Liver (tissue), 9 donors: Measurements from ENCODE around the gene SHROOM2. TPM values are rescaled to one million over a fixed set of nuclear protein-coding genes. Genes with fewer than 3 reads are reported as not detected.

ENCODE experiments used
- DNase-seq: peaks from one replicate; pipeline ENCODE4 v3.0.0-alpha.2; 2017; ENCODE audit warnings: low spot score
- H3K27ac ChIP-seq, 2 donors: one replicate each; pipeline ENCODE4 v1.7.0; 2013; ENCODE audit warnings: inconsistent platforms in 2 of 2, low read length in 2 of 2, control low read depth in 1 of 2, low read depth in 1 of 2, mild to moderate bottlenecking in 1 of 2
- H3K27me3 ChIP-seq, 4 donors: one replicate each; pipeline versions ENCODE4 v1.6.1 to v1.7.0; 2013; ENCODE audit warnings: low read length in 3 of 4, inconsistent platforms in 1 of 4, mild to moderate bottlenecking in 1 of 4, moderate library complexity in 1 of 4; ENCODE audit not compliant: control insufficient read depth in 4 of 4, insufficient read depth in 4 of 4
- H3K36me3 ChIP-seq, 4 donors: one replicate each; pipeline versions ENCODE4 v1.6.1 to v1.7.0; 2013; ENCODE audit warnings: low read length in 3 of 4, mild to moderate bottlenecking in 3 of 4, low read depth in 1 of 4, moderate library complexity in 1 of 4; ENCODE audit not compliant: control insufficient read depth in 4 of 4, insufficient read depth in 3 of 4
- H3K4me1 ChIP-seq, 4 donors: one replicate each; pipeline versions ENCODE4 v1.6.1 to v1.7.0; 2013; ENCODE audit warnings: low read length in 3 of 4, mild to moderate bottlenecking in 3 of 4, moderate library complexity in 1 of 4; ENCODE audit not compliant: control insufficient read depth in 4 of 4, insufficient read depth in 4 of 4
- H3K4me3 ChIP-seq, 3 donors: one replicate each; pipeline versions ENCODE4 v1.6.1 to v1.7.0; 2013; ENCODE audit warnings: low read length in 3 of 3, control low read depth in 1 of 3, low read depth in 1 of 3, mild to moderate bottlenecking in 1 of 3
- H3K9ac ChIP-seq, 2 donors: one replicate each; pipeline ENCODE4 v1.7.0; 2013; ENCODE audit warnings: low read length in 2 of 2, mild to moderate bottlenecking in 2 of 2, moderate library complexity in 2 of 2, control low read depth in 1 of 2, low read depth in 1 of 2
- H3K9me3 ChIP-seq, 4 donors: one replicate each; pipeline versions ENCODE4 v1.6.1 to v1.7.0; 2013; ENCODE audit warnings: low read length in 3 of 4; ENCODE audit not compliant: control insufficient read depth in 4 of 4
- FOXA2 ChIP-seq: IDR thresholded peaks from 2 replicates; pipeline ENCODE4 v1.6.1; 2016; ENCODE audit warnings: antibody characterized with exemption
- JUND ChIP-seq, 2 donors: IDR thresholded peaks; 2 replicates each; pipeline ENCODE4 v1.6.1; 2016; ENCODE audit warnings: antibody characterized with exemption in 2 of 2
- SP1 ChIP-seq: IDR thresholded peaks from 2 replicates; pipeline ENCODE4 v1.6.1; 2018; ENCODE audit warnings: antibody characterized with exemption, mild to moderate bottlenecking
- TAF1 ChIP-seq: conservative IDR thresholded peaks from 2 replicates; pipeline ENCODE4 v1.6.1; 2016; ENCODE audit warnings: antibody characterized with exemption, mild to moderate bottlenecking
- YY1 ChIP-seq: IDR thresholded peaks from 2 replicates; pipeline ENCODE4 v1.6.1; 2016; ENCODE audit warnings: antibody characterized with exemption, mild to moderate bottlenecking
- WGBS: extraction: QIAGEN DNeasy Blood & Tissue Kit; methylation state at CpG from one replicate; pipeline ENCODE4 v1.1.7; 2013; 5-methylcytosine and 5-hydroxymethylcytosine counted together
- polyA plus RNA-seq, 2 donors: library from polyadenylated mRNA; stranded (reverse) in 1 of 2; unstranded in 1 of 2; fragments of 200-250 nt in 1 of 2; fragments of >200 nt in 1 of 2; fragmentation: Nextera tagmentation in 1 of 2; extraction: Ambion mirVana in 1 of 2; gene quantifications; one replicate each; pipeline versions ENCODE4 v1.2.1 to v1.2.3, GENCODE V29; 2013 to 2015
- total RNA-seq, 2 donors: library from RNA; depleted of rRNA; stranded (reverse); fragments of >200 nt; gene quantifications; one replicate each; pipeline ENCODE4 v1.2.3, GENCODE V29; 2014
- TF ChIP-seq, protein P1 (sequence below): IDR thresholded peaks from 2 replicates; pipeline ENCODE4 v1.6.1; 2016; ENCODE audit warnings: antibody characterized with exemption, mild to moderate bottlenecking
- TF ChIP-seq, protein P2 (sequence below): fragments of 150-350 bp; IDR thresholded peaks from 2 replicates; pipeline ENCODE4 v1.5.1; 2017; ENCODE audit warnings: improper control_type of control experiment, low read depth, low read length; ENCODE audit not compliant: missing input control
- TF ChIP-seq, protein P3 (sequence below): IDR thresholded peaks from 2 replicates; pipeline ENCODE4 v1.6.1; 2016; ENCODE audit warnings: antibody characterized with exemption
- TF ChIP-seq, protein P4 (sequence below): IDR thresholded peaks from 2 replicates; pipeline ENCODE4 v1.6.1; 2016; ENCODE audit warnings: antibody characterized with exemption
- donor health status: healthy.
- donor health status: healthy.
- donor health status: healthy.
- donor health status: healthy.
- donor health status: healthy.

Gene SHROOM2
- total and polyA plus RNA-seq, 4 donors = 1.1 to 5.4 (median 3.6) TPM

DNA sequence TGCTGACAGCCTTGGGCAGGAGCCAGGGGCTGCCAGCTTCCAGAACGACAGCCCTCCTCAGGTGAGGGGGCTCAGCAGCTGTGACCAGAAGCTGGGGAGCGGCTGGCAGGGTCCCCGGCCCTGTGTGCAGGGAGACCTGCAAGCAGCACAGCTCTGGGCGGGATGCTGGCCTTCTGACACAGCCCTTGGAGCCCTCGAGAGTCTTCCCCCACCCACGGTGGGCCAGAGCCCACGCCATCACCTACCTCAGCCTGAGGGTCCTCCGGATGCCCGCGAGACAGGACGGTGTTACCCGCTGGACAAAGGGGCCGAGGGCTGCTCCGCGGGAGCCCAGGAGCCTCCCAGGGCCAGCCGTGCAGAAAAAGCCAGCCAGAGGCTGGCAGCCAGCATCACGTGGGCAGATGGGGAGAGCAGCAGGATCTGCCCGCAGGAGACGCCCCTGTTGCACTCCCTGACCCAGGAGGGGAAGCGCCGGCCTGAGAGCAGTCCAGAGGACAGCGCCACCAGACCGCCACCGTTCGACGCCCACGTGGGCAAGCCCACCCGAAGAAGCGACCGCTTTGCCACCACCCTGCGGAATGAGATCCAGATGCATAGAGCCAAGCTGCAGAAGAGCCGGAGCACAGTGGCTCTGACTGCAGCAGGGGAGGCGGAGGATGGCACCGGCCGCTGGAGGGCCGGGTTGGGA lies 109.1 kb downstream of the SHROOM2 start:
- TF ChIP-seq, protein P1, sequence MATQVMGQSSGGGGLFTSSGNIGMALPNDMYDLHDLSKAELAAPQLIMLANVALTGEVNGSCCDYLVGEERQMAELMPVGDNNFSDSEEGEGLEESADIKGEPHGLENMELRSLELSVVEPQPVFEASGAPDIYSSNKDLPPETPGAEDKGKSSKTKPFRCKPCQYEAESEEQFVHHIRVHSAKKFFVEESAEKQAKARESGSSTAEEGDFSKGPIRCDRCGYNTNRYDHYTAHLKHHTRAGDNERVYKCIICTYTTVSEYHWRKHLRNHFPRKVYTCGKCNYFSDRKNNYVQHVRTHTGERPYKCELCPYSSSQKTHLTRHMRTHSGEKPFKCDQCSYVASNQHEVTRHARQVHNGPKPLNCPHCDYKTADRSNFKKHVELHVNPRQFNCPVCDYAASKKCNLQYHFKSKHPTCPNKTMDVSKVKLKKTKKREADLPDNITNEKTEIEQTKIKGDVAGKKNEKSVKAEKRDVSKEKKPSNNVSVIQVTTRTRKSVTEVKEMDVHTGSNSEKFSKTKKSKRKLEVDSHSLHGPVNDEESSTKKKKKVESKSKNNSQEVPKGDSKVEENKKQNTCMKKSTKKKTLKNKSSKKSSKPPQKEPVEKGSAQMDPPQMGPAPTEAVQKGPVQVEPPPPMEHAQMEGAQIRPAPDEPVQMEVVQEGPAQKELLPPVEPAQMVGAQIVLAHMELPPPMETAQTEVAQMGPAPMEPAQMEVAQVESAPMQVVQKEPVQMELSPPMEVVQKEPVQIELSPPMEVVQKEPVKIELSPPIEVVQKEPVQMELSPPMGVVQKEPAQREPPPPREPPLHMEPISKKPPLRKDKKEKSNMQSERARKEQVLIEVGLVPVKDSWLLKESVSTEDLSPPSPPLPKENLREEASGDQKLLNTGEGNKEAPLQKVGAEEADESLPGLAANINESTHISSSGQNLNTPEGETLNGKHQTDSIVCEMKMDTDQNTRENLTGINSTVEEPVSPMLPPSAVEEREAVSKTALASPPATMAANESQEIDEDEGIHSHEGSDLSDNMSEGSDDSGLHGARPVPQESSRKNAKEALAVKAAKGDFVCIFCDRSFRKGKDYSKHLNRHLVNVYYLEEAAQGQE = no peak
- WGBS = 96% methylated on average over 36 of the region's 36 CpGs
- H3K27me3 ChIP-seq = no peaks in the 10 kb centered on the region
- H3K4me1 ChIP-seq = no peaks in the 10 kb centered on the region
- H3K27ac ChIP-seq = no peak overlapping the region
- DNase-seq = no peak
- no peak overlapping the region for H3K9ac ChIP-seq
- H3K9me3 ChIP-seq = no peaks in the 10 kb centered on the region
- H3K4me3 ChIP-seq = no peak overlapping the region
- peaks cover 0 to 12% (median 3%) of the 10 kb centered on the region in 4 donors for H3K36me3 ChIP-seq

DNA sequence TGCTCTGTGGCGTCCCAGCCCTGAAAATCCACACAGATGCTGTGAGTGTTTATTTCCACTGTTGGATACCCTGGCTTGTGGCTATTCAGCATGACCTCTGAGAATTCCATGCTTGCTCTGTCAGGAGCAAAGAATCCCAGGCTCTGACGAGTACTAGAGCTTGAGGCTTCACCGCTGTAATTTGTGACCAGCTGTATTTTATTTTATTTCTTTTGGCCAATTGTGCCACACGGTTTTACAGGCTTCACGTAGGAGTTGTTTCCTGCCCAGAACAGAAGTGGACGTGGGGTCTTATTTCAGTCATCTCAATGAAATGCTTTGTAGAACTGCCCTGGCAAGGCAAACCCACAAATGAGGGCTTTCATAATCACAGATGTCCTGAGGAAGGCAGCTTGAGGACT lies 111.5 kb downstream of the SHROOM2 start:
- WGBS = 84% methylated on average over 6 of the region's 6 CpGs
- Histone ChIP-seq H3K4me1 (no peaks in the 10 kb centered on the region), H3K27ac (no peak overlapping the region), H3K9me3 (no peaks in the 10 kb centered on the region), H3K9ac (no peak overlapping the region), H3K27me3 (no peaks in the 10 kb centered on the region), H3K36me3 (peaks cover 0 to 12% (median 3%) of the 10 kb centered on the region in 4 donors), H3K4me3 (no peak overlapping the region)
- TF ChIP-seq, protein P2, sequence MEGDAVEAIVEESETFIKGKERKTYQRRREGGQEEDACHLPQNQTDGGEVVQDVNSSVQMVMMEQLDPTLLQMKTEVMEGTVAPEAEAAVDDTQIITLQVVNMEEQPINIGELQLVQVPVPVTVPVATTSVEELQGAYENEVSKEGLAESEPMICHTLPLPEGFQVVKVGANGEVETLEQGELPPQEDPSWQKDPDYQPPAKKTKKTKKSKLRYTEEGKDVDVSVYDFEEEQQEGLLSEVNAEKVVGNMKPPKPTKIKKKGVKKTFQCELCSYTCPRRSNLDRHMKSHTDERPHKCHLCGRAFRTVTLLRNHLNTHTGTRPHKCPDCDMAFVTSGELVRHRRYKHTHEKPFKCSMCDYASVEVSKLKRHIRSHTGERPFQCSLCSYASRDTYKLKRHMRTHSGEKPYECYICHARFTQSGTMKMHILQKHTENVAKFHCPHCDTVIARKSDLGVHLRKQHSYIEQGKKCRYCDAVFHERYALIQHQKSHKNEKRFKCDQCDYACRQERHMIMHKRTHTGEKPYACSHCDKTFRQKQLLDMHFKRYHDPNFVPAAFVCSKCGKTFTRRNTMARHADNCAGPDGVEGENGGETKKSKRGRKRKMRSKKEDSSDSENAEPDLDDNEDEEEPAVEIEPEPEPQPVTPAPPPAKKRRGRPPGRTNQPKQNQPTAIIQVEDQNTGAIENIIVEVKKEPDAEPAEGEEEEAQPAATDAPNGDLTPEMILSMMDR = no peak
- TF ChIP-seq YY1 = no peak
- DNase-seq = no peak

DNA sequence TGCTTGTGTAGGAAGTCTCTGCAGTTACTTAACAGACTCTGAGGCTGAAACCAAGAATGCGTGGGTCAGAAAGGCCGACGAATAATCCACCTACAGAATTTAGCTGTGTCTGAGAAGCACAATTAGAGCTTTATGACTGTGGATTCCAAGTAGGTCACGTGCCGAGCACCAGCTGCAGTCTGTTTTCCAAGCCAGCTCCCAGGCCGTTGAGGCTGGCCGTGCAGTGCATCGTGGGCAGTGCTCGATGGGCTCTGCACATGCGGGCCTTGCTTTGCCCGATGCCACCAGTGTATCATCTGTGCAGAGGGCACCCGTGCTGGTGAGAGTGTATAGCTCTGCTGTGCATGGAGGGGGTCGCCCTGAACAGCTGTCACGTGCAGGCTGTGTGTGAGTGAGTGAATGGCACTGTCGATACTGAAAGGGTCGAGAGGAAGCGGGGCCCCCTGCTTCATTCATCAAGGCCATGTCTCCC lies 113.4 kb downstream of the SHROOM2 start:
- 80% methylated on average over 17 of the region's 17 CpGs for WGBS
- Histone ChIP-seq H3K27me3 (no peaks in the 10 kb centered on the region), H3K36me3 (peaks cover 0 to 10% (median 3%) of the 10 kb centered on the region in 4 donors), H3K4me1 (no peaks in the 10 kb centered on the region), H3K27ac (no peak overlapping the region), H3K9ac (no peak overlapping the region), H3K4me3 (no peak overlapping the region), H3K9me3 (no peaks in the 10 kb centered on the region)
- TF ChIP-seq, protein P3, sequence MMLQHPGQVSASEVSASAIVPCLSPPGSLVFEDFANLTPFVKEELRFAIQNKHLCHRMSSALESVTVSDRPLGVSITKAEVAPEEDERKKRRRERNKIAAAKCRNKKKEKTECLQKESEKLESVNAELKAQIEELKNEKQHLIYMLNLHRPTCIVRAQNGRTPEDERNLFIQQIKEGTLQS = no peak
- TF ChIP-seq TAF1 (no peak), JUND (IDR thresholded peaks at IDR 0.05) (no peak), SP1 (no peak), FOXA2 (no peak)
- TF ChIP-seq, protein P4, sequence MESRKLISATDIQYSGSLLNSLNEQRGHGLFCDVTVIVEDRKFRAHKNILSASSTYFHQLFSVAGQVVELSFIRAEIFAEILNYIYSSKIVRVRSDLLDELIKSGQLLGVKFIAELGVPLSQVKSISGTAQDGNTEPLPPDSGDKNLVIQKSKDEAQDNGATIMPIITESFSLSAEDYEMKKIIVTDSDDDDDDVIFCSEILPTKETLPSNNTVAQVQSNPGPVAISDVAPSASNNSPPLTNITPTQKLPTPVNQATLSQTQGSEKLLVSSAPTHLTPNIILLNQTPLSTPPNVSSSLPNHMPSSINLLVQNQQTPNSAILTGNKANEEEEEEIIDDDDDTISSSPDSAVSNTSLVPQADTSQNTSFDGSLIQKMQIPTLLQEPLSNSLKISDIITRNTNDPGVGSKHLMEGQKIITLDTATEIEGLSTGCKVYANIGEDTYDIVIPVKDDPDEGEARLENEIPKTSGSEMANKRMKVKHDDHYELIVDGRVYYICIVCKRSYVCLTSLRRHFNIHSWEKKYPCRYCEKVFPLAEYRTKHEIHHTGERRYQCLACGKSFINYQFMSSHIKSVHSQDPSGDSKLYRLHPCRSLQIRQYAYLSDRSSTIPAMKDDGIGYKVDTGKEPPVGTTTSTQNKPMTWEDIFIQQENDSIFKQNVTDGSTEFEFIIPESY = no peak
- TF ChIP-seq, protein P1 = no peak
- no peak for DNase-seq
